CD4-positive, alpha-beta T cell (primary cell): Measurements from ENCODE around the gene PHF1. TPM values are rescaled to one million over a fixed set of nuclear protein-coding genes. Genes with fewer than 3 reads are reported as not detected.
A peak's percentile ranks its signal among the peaks of the same experiment; 100 is the strongest.

Experiments
- ATAC-seq: fragments of 200-7000 bp; cut with Tn5 transposase; one replicate; pipeline ENCODE4 v1.10.0; 2022; ENCODE audit warnings: mild to moderate bottlenecking; ENCODE audit not compliant: poor library complexity
- CTCF ChIA-PET: fragments of 350-600 bp; sonication (Branson Sonifier 250); formaldehyde crosslinking; loops from one replicate; lab custom pipeline; 2021; ENCODE audit warnings: antibody characterized with exemption, inconsistent platforms; lab: Charles Lee
- POLR2A ChIA-PET: fragments of 350-600 bp; sonication (Branson Sonifier 250); formaldehyde crosslinking; loops from one replicate; lab custom pipeline; 2021; ENCODE audit warnings: antibody characterized with exemption, inconsistent platforms; lab: Charles Lee
- DNase-seq, 14 experiments: peaks; one replicate each; pipeline ENCODE4 v3.0.0-alpha.2; 2013 to 2020; ENCODE audit warnings: mixed read lengths in 2 of 14
- H3K27ac ChIP-seq, 2 donors: one replicate each; pipeline versions ENCODE4 v1.5.1 to v1.7.0; 2013; ENCODE audit warnings: low read length in 2 of 2, low read depth in 1 of 2, mild to moderate bottlenecking in 1 of 2
- H3K27me3 ChIP-seq, 2 experiments: 1 replicate in 1 of 2; 2 replicates in 1 of 2; pipeline versions ENCODE4 v1.6.1 to v1.7.0; 2013; ENCODE audit warnings: low read length in 2 of 2, control low read depth in 1 of 2, mild to moderate bottlenecking in 1 of 2, moderate library complexity in 1 of 2; ENCODE audit not compliant: insufficient read depth in 2 of 2, control insufficient read depth in 1 of 2
- H3K36me3 ChIP-seq: one replicate; pipeline ENCODE4 v1.6.1; 2013; ENCODE audit warnings: low read length, control low read depth; ENCODE audit not compliant: insufficient read depth
- H3K4me1 ChIP-seq: one replicate; pipeline ENCODE4 v1.6.1; 2013; ENCODE audit warnings: low read length, control low read depth; ENCODE audit not compliant: insufficient read depth
- H3K4me3 ChIP-seq: one replicate; pipeline ENCODE4 v1.5.1; 2013; ENCODE audit warnings: mild to moderate bottlenecking, low read length, moderate library complexity
- H3K9me3 ChIP-seq, 2 experiments: 1 replicate in 1 of 2; 2 replicates in 1 of 2; pipeline versions ENCODE4 v1.6.1 to v1.7.0; 2013; ENCODE audit warnings: low read length in 2 of 2, mild to moderate bottlenecking in 2 of 2, control low read depth in 1 of 2, moderate library complexity in 1 of 2; ENCODE audit not compliant: control insufficient read depth in 1 of 2, insufficient read depth in 1 of 2
- H3K27ac Mint-ChIP-seq: one replicate; pipeline ENCODE4 v1.8.0; 2020; ENCODE audit warnings: mixed read lengths
- H3K27me3 Mint-ChIP-seq: one replicate; pipeline ENCODE4 v1.8.0; 2021; ENCODE audit warnings: mixed read lengths
- H3K36me3 Mint-ChIP-seq: one replicate; pipeline ENCODE4 v1.8.0; 2021; ENCODE audit warnings: low read depth, mixed read lengths
- H3K4me1 Mint-ChIP-seq: one replicate; pipeline ENCODE4 v1.8.0; 2021; ENCODE audit warnings: low read depth, mixed read lengths
- H3K4me3 Mint-ChIP-seq: one replicate; pipeline ENCODE4 v1.8.0; 2020; ENCODE audit warnings: mild to moderate bottlenecking, mixed read lengths
- H3K9me3 Mint-ChIP-seq: one replicate; pipeline ENCODE4 v1.8.0; 2020; ENCODE audit warnings: mixed read lengths
- CTCF ChIP-seq: fragments of 200-600 bp; IDR thresholded peaks from one replicate; pipeline ENCODE4 v1.8.0; 2022; ENCODE audit warnings: antibody characterized with exemption, mild to moderate bottlenecking
- intact Hi-C, 2 experiments: fragments of 100-400 bp; cut with DNase I in 1 of 2; cut with micrococcal nuclease in 1 of 2; formaldehyde crosslinking; loops; one replicate each; pipeline versions ENCODE4 v1.15.1 to v1.9.0; 2023 to 2025; cut with DNase I, micrococcal nuclease
- total RNA-seq, 174 experiments: library from RNA in 2 of 174; stranded (reverse) in 2 of 174; gene quantifications; one replicate each; pipeline ENCODE4 v1.2.3 and lab custom pipeline; 2021 to 2026

PHF1 gene
- total RNA-seq, 2 experiments from 2014 or later = 545 to 557 TPM

GRCh38 chr6:33443025-33443424, 32.2 kb downstream of the PHF1 start:
- Histone ChIP-seq H3K27me3 (no peaks in the 10 kb centered on the region), H3K27ac (no peak overlapping the region), H3K4me3 (no peak overlapping the region), H3K9me3 (no peaks in the 10 kb centered on the region), H3K4me1 (peaks cover 3% of the 10 kb centered on the region), H3K36me3 (peaks cover 76% of the 10 kb centered on the region)
- intact Hi-C loops = no loop called here
- Mint-ChIP-seq H3K9me3 (no peaks in the 10 kb centered on the region), H3K27me3 (no peaks in the 10 kb centered on the region), H3K4me1 (no peaks in the 10 kb centered on the region), H3K4me3 (no peak overlapping the region), H3K36me3 (peaks cover 83% of the 10 kb centered on the region), H3K27ac (no peak overlapping the region)
- DNase-seq = no peak
- TF ChIP-seq CTCF = no peak
- CTCF ChIA-PET = no interaction called here
- no peak for ATAC-seq
- POLR2A ChIA-PET = interaction anchor here (2.2 kb wide), 1 partner anchor 13 kb away, joined by 6 read pairs; no protein-coding TSS in a partner anchor

- no peaks in the 10 kb centered on the region for H3K27me3 Mint-ChIP-seq
- ChIA-PET CTCF (no interaction called here), POLR2A (no interaction called here)
- H3K36me3 ChIP-seq = peaks cover 74% of the 10 kb centered on the region
- no peak overlapping the region for H3K27ac ChIP-seq
- H3K4me1 ChIP-seq = peaks cover 3% of the 10 kb centered on the region
- no peak for ATAC-seq
- no peak for TF ChIP-seq CTCF
- no peak overlapping the region for H3K4me3 Mint-ChIP-seq
- no peaks in the 10 kb centered on the region for H3K9me3 Mint-ChIP-seq
- H3K36me3 Mint-ChIP-seq = peaks cover 83% of the 10 kb centered on the region
- no peak overlapping the region for H3K27ac Mint-ChIP-seq
- H3K4me3 ChIP-seq = no peak overlapping the region
- intact Hi-C loops = no loop called here
- no peak for DNase-seq
- H3K9me3 ChIP-seq = no peaks in the 10 kb centered on the region
- no peaks in the 10 kb centered on the region for H3K27me3 ChIP-seq
- H3K4me1 Mint-ChIP-seq = no peaks in the 10 kb centered on the region
Observed at GRCh38 chr6:33443619-33444504, 33.0 kb downstream of the PHF1 start.

- Mint-ChIP-seq H3K4me3 (no peak overlapping the region), H3K27ac (peak overlapping the region; percentile 37), H3K36me3 (peaks cover 80% of the 10 kb centered on the region), H3K4me1 (no peaks in the 10 kb centered on the region), H3K9me3 (no peaks in the 10 kb centered on the region), H3K27me3 (no peaks in the 10 kb centered on the region)
- no peak overlapping the region for H3K27ac ChIP-seq
- peaks cover 3% of the 10 kb centered on the region for H3K4me1 ChIP-seq
- ChIA-PET CTCF (no interaction called here), POLR2A (no interaction called here)
- H3K27me3 ChIP-seq = no peaks in the 10 kb centered on the region
- H3K36me3 ChIP-seq = peaks cover 71% of the 10 kb centered on the region
- ATAC-seq (no peak), DNase-seq (peak in 1 of 14 experiments; percentile 33)
- H3K9me3 ChIP-seq = no peaks in the 10 kb centered on the region
- no peak for TF ChIP-seq CTCF
- intact Hi-C loops = no loop called here
- H3K4me3 ChIP-seq = no peak overlapping the region
Observed at GRCh38 chr6:33445119-33445603, 34.3 kb downstream of the PHF1 start.
